Smooth muscle cell (in vitro differentiated cells): ENCODE data around the gene CALCOCO2. TPM values are rescaled to one million over a fixed set of nuclear protein-coding genes. Genes with fewer than 3 reads are reported as not detected.
"Not testable (repeated sequence)": the region's sequence is repeated elsewhere in the genome, so short reads cannot be mapped to it uniquely, and the experiment has no call there.

Experiments used
- DNase-seq: peaks from one replicate; lab custom pipeline; 2025; ENCODE audit not compliant: unreplicated experiment; lab: John Stamatoyannopoulos, UW
- H2AFZ ChIP-seq: fragments of 200-600 bp; sonication (generic); 2 replicates; pipeline ENCODE4 v1.6.0; 2016; ENCODE audit warnings: antibody characterized with exemption, low read depth, mild to moderate bottlenecking
- H3F3A ChIP-seq: fragments of 200-600 bp; sonication (generic); 2 replicates; pipeline ENCODE4 v1.6.0; 2017; ENCODE audit warnings: antibody characterized with exemption, low read depth
- H3K27ac ChIP-seq: fragments of 200-600 bp; sonication (generic); 2 replicates; pipeline ENCODE4 v1.5.1; 2016; ENCODE audit warnings: low read depth, mild to moderate bottlenecking
- H3K27me3 ChIP-seq: fragments of 200-600 bp; sonication (generic); 2 replicates; pipeline ENCODE4 v1.6.1; 2016; ENCODE audit warnings: low read depth, mild to moderate bottlenecking
- H3K36me3 ChIP-seq: fragments of 200-600 bp; sonication (generic); 2 replicates; pipeline ENCODE4 v1.5.1; 2016; ENCODE audit warnings: low read depth
- H3K4me1 ChIP-seq: fragments of 200-600 bp; sonication (generic); 2 replicates; pipeline ENCODE4 v1.5.1; 2016; ENCODE audit warnings: low read depth
- H3K4me2 ChIP-seq: fragments of 200-600 bp; sonication (generic); 2 replicates; pipeline ENCODE4 v1.6.0; 2016; ENCODE audit warnings: mild to moderate bottlenecking
- H3K4me3 ChIP-seq: fragments of 200-600 bp; sonication (generic); 2 replicates; pipeline ENCODE4 v1.5.1; 2016; ENCODE audit warnings: mild to moderate bottlenecking
- H3K79me2 ChIP-seq: fragments of 200-600 bp; sonication (generic); 2 replicates; pipeline ENCODE4 v1.6.0; 2016; ENCODE audit warnings: low read depth, mild to moderate bottlenecking
- H3K9ac ChIP-seq: fragments of 200-600 bp; sonication (generic); 2 replicates; pipeline ENCODE4 v1.6.0; 2016; ENCODE audit warnings: low read depth
- H3K9me3 ChIP-seq: fragments of 200-600 bp; sonication (generic); replicated peaks from 2 replicates; pipeline ENCODE4 v1.5.1; 2016; ENCODE audit warnings: low read depth
- H4K20me1 ChIP-seq: fragments of 200-600 bp; sonication (generic); 2 replicates; pipeline ENCODE4 v1.6.0; 2016; ENCODE audit warnings: low read depth
- WGBS: methylation state at CpG from one replicate; pipeline ENCODE4 v1.1.7; 2016; ENCODE audit warnings: low lambda C conversion rate; 5-methylcytosine and 5-hydroxymethylcytosine counted together
- polyA plus RNA-seq: library from polyadenylated mRNA; unstranded; fragments of >200 nt; fragmentation: Nextera tagmentation; extraction: Ambion mirVana; gene quantifications from 2 replicates; pipeline ENCODE4 v1.2.1, GENCODE V29; 2016
- total RNA-seq: library from RNA; depleted of rRNA; stranded (reverse); fragments of >200 nt; gene quantifications from 2 replicates; pipeline ENCODE4 v1.2.3, GENCODE V29; 2014
- TF ChIP-seq, protein P1 (sequence below): fragments of 200-600 bp; sonication (generic); IDR thresholded peaks from 2 replicates; pipeline ENCODE4 v1.5.1; 2017; ENCODE audit warnings: borderline replicate concordance, mild to moderate bottlenecking, antibody characterized with exemption; ENCODE audit not compliant: insufficient read depth, poor library complexity, severe bottlenecking

The CALCOCO2 gene
- total and polyA plus RNA-seq, 2 experiments from 2014 or later: 52.5 to 55.7 TPM

GRCh38 chr17:48834973-48835372 lies 4.1 kb downstream of the CALCOCO2 start:
- no peak overlapping the region for H3K4me3 ChIP-seq
- H3K4me2 ChIP-seq: no peak overlapping the region
- no peaks in the 10 kb centered on the region for H3K9me3 ChIP-seq
- no peak for DNase-seq
- H3K27me3 ChIP-seq: no peaks in the 10 kb centered on the region
- H3F3A ChIP-seq: no peaks in the 10 kb centered on the region
- H3K9ac ChIP-seq: no peak overlapping the region
- no peak overlapping the region for H3K27ac ChIP-seq
- TF ChIP-seq, protein P1, sequence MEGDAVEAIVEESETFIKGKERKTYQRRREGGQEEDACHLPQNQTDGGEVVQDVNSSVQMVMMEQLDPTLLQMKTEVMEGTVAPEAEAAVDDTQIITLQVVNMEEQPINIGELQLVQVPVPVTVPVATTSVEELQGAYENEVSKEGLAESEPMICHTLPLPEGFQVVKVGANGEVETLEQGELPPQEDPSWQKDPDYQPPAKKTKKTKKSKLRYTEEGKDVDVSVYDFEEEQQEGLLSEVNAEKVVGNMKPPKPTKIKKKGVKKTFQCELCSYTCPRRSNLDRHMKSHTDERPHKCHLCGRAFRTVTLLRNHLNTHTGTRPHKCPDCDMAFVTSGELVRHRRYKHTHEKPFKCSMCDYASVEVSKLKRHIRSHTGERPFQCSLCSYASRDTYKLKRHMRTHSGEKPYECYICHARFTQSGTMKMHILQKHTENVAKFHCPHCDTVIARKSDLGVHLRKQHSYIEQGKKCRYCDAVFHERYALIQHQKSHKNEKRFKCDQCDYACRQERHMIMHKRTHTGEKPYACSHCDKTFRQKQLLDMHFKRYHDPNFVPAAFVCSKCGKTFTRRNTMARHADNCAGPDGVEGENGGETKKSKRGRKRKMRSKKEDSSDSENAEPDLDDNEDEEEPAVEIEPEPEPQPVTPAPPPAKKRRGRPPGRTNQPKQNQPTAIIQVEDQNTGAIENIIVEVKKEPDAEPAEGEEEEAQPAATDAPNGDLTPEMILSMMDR: no peak
- 88% methylated on average over 2 of the region's 2 CpGs for WGBS
- no peak overlapping the region for H2AFZ ChIP-seq
- peaks cover 75% of the 10 kb centered on the region for H3K79me2 ChIP-seq
- peaks cover 79% of the 10 kb centered on the region for H4K20me1 ChIP-seq
- no peaks in the 10 kb centered on the region for H3K4me1 ChIP-seq
- no peaks in the 10 kb centered on the region for H3K36me3 ChIP-seq

- WGBS: 98% methylated on average over 2 of the region's 2 CpGs
- no peaks in the 10 kb centered on the region for H3K9me3 ChIP-seq
- no peak overlapping the region for H3K4me2 ChIP-seq
- H3K27ac ChIP-seq: no peak overlapping the region
- H3K79me2 ChIP-seq: peaks cover 75% of the 10 kb centered on the region
- TF ChIP-seq, protein P1: no peak
- H3K27me3 ChIP-seq: no peaks in the 10 kb centered on the region
- H3F3A ChIP-seq: no peaks in the 10 kb centered on the region
- H3K4me3 ChIP-seq: no peak overlapping the region
- H3K36me3 ChIP-seq: no peaks in the 10 kb centered on the region
- H2AFZ ChIP-seq: no peak overlapping the region
- peaks cover 89% of the 10 kb centered on the region for H4K20me1 ChIP-seq
- H3K9ac ChIP-seq: no peak overlapping the region
- H3K4me1 ChIP-seq: peaks cover 6% of the 10 kb centered on the region
- DNase-seq: no peak
Observed at GRCh38 chr17:48835971-48836370, 5.1 kb downstream of the CALCOCO2 start.

- not testable (repeated sequence) for H3K9ac ChIP-seq, H3K27me3 ChIP-seq, H3K4me1 ChIP-seq, H3K4me3 ChIP-seq, H3K36me3 ChIP-seq, H3K27ac ChIP-seq, H3K9me3 ChIP-seq, H3F3A ChIP-seq, H3K4me2 ChIP-seq, DNase-seq, H2AFZ ChIP-seq
- 93% methylated on average over 4 of the region's 4 CpGs for WGBS
- H3K79me2 ChIP-seq: peaks cover 64% of the 10 kb centered on the region
- peaks cover 90% of the 10 kb centered on the region for H4K20me1 ChIP-seq
Observed at GRCh38 chr17:48837458-48837857, 6.6 kb downstream of the CALCOCO2 start.

GRCh38 chr17:48840441-48840840 lies 9.6 kb downstream of the CALCOCO2 start:
- H3K79me2 ChIP-seq: peaks cover 34% of the 10 kb centered on the region
- no peak for DNase-seq
- no peak overlapping the region for H3K9ac ChIP-seq

More at GRCh38 chr17:48840441-48840840, 9.6 kb downstream of the CALCOCO2 start:
- H3K9me3 ChIP-seq: no peaks in the 10 kb centered on the region
- H3K4me3 ChIP-seq: no peak overlapping the region
- no peaks in the 10 kb centered on the region for H3K27me3 ChIP-seq
- no peak overlapping the region for H2AFZ ChIP-seq
- H3K4me1 ChIP-seq: peaks cover 6% of the 10 kb centered on the region
- peak overlapping the region; percentile 48 for H3K27ac ChIP-seq
- H3F3A ChIP-seq: no peaks in the 10 kb centered on the region
- H4K20me1 ChIP-seq: peaks cover 66% of the 10 kb centered on the region
- 72% methylated on average over 3 of the region's 3 CpGs for WGBS
- peaks cover 6% of the 10 kb centered on the region for H3K36me3 ChIP-seq
- peak overlapping the region; percentile 74 for H3K4me2 ChIP-seq
- TF ChIP-seq, protein P1: no peak
